BJ (cell line): ENCODE data around the gene CACNG7. TPM values are rescaled to one million over a fixed set of nuclear protein-coding genes. Genes with fewer than 3 reads are reported as not detected.
"Not testable (repeated sequence)": the region's sequence is repeated elsewhere in the genome, so short reads cannot be mapped to it uniquely, and the experiment has no call there.

Experiments
- CTCF ChIA-PET: fragments of 350-600 bp; formaldehyde crosslinking; extraction: SDS; loops from one replicate; lab custom pipeline; 2021; ENCODE audit warnings: antibody characterized with exemption, inconsistent platforms; lab: Yijun Ruan, JAX
- POLR2A ChIA-PET: fragments of 300-600 bp; sonication (Branson Sonifier 250); formaldehyde crosslinking; extraction: SDS; loops from one replicate; lab custom pipeline; 2021; ENCODE audit warnings: antibody characterized with exemption; lab: Charles Lee
- DNase-seq: peaks from one replicate; pipeline ENCODE4 v3.0.0-alpha.2; 2011; ENCODE audit warnings: low read depth
- H3K27me3 ChIP-seq: 2 replicates; pipeline ENCODE4 v1.6.0; 2011; ENCODE audit warnings: low read length; ENCODE audit not compliant: control insufficient read depth, insufficient read depth
- H3K36me3 ChIP-seq: 2 replicates; pipeline ENCODE4 v1.5.1; 2011; ENCODE audit warnings: low read length; ENCODE audit not compliant: control insufficient read depth, insufficient read depth
- H3K4me3 ChIP-seq: 2 replicates; pipeline ENCODE4 v1.5.1; 2011; ENCODE audit warnings: low read depth, mild to moderate bottlenecking, control low read depth, low read length
- polyA plus RNA-seq: library from polyadenylated mRNA; depleted of rRNA; stranded (reverse); fragments of >200 nt; gene quantifications from 2 replicates; pipeline ENCODE4 v1.2.3, GENCODE V29; 2011
- TF ChIP-seq, protein P1 (sequence below): IDR thresholded peaks from 2 replicates; pipeline ENCODE4 v1.5.1; 2011; ENCODE audit warnings: low read depth, mild to moderate bottlenecking, control low read depth, inconsistent platforms, low read length, moderate library complexity; ENCODE audit not compliant: insufficient read depth

CACNG7 gene
- polyA plus RNA-seq, 1 experiment = 0.90 TPM

DNA sequence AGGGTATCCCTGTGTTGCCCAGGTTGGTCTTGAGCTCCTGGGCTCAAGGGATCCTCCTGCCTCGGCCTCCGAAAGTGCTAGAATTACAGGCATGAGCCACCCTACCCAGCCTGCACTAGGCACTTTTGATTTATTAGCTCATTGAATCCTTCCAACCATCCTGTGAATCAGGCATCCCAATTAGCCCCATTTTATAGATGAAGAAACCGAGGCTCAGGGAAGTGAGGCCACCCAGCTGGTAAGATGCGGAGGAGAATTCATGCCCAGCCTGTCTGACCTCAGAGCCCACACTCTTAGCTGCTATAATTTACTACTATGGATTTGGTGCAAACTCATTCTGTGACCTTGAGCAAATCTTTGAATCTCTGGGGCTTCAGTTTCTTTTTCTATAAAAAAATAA lies 35.9 kb downstream of the CACNG7 start:
- Histone ChIP-seq H3K36me3 (no peaks in the 10 kb centered on the region), H3K27me3 (peaks cover 4% of the 10 kb centered on the region), H3K4me3 (no peak overlapping the region)
- DNase-seq = no peak
- ChIA-PET CTCF (interaction anchor here (0.7 kb wide), 1 partner anchor 79 kb away, joined by 3 read pairs; no protein-coding TSS in a partner anchor), POLR2A (no interaction called here)
- TF ChIP-seq, protein P1, sequence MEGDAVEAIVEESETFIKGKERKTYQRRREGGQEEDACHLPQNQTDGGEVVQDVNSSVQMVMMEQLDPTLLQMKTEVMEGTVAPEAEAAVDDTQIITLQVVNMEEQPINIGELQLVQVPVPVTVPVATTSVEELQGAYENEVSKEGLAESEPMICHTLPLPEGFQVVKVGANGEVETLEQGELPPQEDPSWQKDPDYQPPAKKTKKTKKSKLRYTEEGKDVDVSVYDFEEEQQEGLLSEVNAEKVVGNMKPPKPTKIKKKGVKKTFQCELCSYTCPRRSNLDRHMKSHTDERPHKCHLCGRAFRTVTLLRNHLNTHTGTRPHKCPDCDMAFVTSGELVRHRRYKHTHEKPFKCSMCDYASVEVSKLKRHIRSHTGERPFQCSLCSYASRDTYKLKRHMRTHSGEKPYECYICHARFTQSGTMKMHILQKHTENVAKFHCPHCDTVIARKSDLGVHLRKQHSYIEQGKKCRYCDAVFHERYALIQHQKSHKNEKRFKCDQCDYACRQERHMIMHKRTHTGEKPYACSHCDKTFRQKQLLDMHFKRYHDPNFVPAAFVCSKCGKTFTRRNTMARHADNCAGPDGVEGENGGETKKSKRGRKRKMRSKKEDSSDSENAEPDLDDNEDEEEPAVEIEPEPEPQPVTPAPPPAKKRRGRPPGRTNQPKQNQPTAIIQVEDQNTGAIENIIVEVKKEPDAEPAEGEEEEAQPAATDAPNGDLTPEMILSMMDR = no peak

DNA sequence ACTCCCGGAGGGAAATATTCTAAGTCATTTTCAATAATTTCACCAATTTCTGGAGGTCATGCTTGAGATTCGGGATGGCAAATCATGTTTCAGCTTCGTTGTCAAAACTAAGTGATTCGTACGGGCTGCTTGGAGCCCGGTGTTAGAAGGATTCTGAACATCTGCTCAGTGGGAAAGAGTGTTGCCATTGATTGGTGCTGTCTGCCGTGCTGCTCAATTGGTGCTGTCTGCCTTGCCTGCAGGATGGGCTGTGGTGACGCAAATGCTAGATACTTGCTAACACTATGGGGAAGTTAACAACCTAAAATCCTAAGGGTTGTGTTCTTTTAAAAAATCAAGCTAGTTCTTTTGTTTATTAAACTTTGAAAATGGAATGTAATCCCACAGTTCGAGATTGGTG lies 36.4 kb downstream of the CACNG7 start:
- DNase-seq = no peak
- POLR2A ChIA-PET = no interaction called here
- CTCF ChIA-PET = interaction anchor here (0.7 kb wide), 1 partner anchor 79 kb away, joined by 3 read pairs; no protein-coding TSS in a partner anchor

DNA sequence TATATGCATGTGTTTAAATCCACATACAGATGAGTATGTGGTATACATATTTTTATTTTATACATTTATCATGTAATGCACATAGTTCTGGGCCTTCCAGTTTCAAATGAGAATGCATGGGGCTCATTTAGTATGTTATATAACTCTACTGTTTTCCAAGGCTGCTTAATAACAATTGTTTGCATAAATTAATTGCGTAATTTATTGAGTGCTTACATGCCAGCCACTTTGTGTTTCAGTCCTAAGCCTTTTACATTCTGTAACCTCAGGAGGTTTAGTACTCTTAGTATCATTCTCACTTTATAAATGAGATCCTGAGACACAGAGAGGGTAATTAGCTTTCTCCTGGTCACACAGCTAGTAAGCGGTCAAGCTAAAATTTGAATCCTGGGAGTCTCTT lies 36.9 kb downstream of the CACNG7 start:
- H3K27me3 ChIP-seq = peaks cover 4% of the 10 kb centered on the region
- no peak overlapping the region for H3K4me3 ChIP-seq
- no peaks in the 10 kb centered on the region for H3K36me3 ChIP-seq
- no peak for DNase-seq
- POLR2A ChIA-PET = no interaction called here
- CTCF ChIA-PET = no interaction called here
- TF ChIP-seq, protein P1 = no peak

More for the DNA sequence above, 36.4 kb downstream of the CACNG7 start:
- no peaks in the 10 kb centered on the region for H3K36me3 ChIP-seq
- TF ChIP-seq, protein P1 = no peak
- no peak overlapping the region for H3K4me3 ChIP-seq
- peaks cover 4% of the 10 kb centered on the region for H3K27me3 ChIP-seq

GRCh38 chr19:53947624-53948023 lies 38.5 kb downstream of the CACNG7 start:
- no peak for DNase-seq
- ChIA-PET POLR2A (no interaction called here), CTCF (interaction anchor here (0.6 to 1.9 kb wide), 4 partner anchors 9 to 143 kb away, joined by 3 to 6 read pairs (median 4); no protein-coding TSS in a partner anchor)
- Histone ChIP-seq H3K27me3 (peaks cover 2% of the 10 kb centered on the region; the same call in 1 of the 2 replicates), H3K36me3 (no peaks in the 10 kb centered on the region), H3K4me3 (no peak overlapping the region)
- TF ChIP-seq, protein P1 = no peak

DNA sequence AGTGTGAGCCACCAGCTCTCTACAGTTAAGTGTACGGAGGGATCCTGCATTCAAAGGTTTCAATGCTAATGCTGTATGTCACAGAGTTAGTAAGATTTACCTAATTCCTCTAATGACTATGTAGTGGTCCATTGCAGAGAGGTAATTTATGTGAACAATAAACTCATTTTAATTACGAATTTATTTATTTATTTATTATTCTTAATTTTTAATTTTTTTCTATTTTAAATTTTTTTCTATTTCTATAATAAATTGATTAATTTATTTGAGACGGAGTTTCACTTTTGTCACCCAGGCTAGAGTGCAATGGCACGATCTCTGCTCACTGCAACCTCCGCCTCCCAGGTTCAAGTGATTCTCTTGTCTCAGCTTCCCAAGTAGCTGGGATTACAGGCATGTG lies 39.5 kb downstream of the CACNG7 start:
- POLR2A ChIA-PET, H3K27me3 ChIP-seq, DNase-seq, H3K36me3 ChIP-seq, H3K4me3 ChIP-seq: not testable (repeated sequence)
- CTCF ChIA-PET = interaction anchor here (1.3 kb wide), 1 partner anchor 10 kb away, joined by 3 read pairs; no protein-coding TSS in a partner anchor

DNA sequence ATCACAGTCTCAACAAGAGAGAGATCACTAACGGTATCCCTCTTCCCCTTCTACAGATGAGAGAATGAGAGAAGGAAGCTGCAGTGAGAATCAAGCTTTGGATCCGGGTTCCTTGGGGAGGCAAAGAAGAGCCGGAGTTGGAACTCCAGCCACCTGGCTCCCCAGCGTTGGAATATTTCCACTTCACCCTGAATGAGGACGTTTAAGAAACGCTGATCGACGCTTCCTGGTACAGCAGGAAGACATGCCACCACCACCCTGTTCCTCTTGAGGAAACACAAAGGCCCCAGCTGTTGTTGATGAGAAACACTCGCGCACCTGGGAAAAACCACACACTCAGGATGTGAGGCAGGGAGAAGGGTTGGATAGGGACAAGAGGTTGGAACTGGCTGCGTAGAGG lies 42.4 kb downstream of the CACNG7 start:
- Histone ChIP-seq H3K36me3 (no peaks in the 10 kb centered on the region), H3K4me3 (no peak overlapping the region), H3K27me3 (no peaks in the 10 kb centered on the region)
- TF ChIP-seq, protein P1 = no peak
- POLR2A ChIA-PET = no interaction called here
- CTCF ChIA-PET = interaction anchor here (0.6 kb wide), 1 partner anchor 8 kb away, joined by 3 read pairs; no protein-coding TSS in a partner anchor
- DNase-seq = no peak
